ENCODE measurements around the gene SIGLEC1. TPM values are rescaled to one million over a fixed set of nuclear protein-coding genes. Genes with fewer than 3 reads are reported as not detected.

The SIGLEC1 gene
- total RNA-seq, 1 donor from 2014 or later: not detected

- no peak for DNase-seq (ENCODE audit: low read depth, low spot score)
Observed at GRCh38 chr20:3728876-3729275, 16.5 kb upstream of the SIGLEC1 start.

- no peak for DNase-seq (ENCODE audit: low read depth, low spot score)
Observed at GRCh38 chr20:3728354-3728753, 16.0 kb upstream of the SIGLEC1 start.

- no peak for DNase-seq (ENCODE audit: low read depth, low spot score)
Observed at GRCh38 chr20:3727401-3728021, 15.1 kb upstream of the SIGLEC1 start.

GRCh38 chr20:3724356-3724755 lies 12.0 kb upstream of the SIGLEC1 start:
- DNase-seq (ENCODE audit: low read depth, low spot score): no peak

- DNase-seq (ENCODE audit: low read depth, low spot score): no peak
Observed at GRCh38 chr20:3723284-3723683, 10.9 kb upstream of the SIGLEC1 start.

- DNase-seq (ENCODE audit: low read depth, low spot score): no peak
Observed at GRCh38 chr20:3721912-3722311, 9.5 kb upstream of the SIGLEC1 start.

- DNase-seq (ENCODE audit: low read depth, low spot score): no peak
Observed at GRCh38 chr20:3720626-3721025, 8.2 kb upstream of the SIGLEC1 start.

GRCh38 chr20:3720068-3720467 lies 7.7 kb upstream of the SIGLEC1 start:
- no peak for DNase-seq (ENCODE audit: low read depth, low spot score)

GRCh38 chr20:3719046-3719445 lies 6.6 kb upstream of the SIGLEC1 start:
- DNase-seq (ENCODE audit: low read depth, low spot score): no peak

- DNase-seq (ENCODE audit: low read depth, low spot score): no peak
Observed at GRCh38 chr20:3716195-3716834, 3.9 kb upstream of the SIGLEC1 start.

- no peak for DNase-seq (ENCODE audit: low read depth, low spot score)
Observed at GRCh38 chr20:3714092-3714491, 1.7 kb upstream of the SIGLEC1 start.

- DNase-seq (ENCODE audit: low read depth, low spot score): no peak
Observed at GRCh38 chr20:3711484-3711941, 887 bp downstream of the SIGLEC1 start.

GRCh38 chr20:3710703-3711483 lies 1.5 kb downstream of the SIGLEC1 start:
- no peak for DNase-seq (ENCODE audit: low read depth, low spot score)

- DNase-seq (ENCODE audit: low read depth, low spot score): no peak
Observed at GRCh38 chr20:3710011-3710466, 2.4 kb downstream of the SIGLEC1 start.

- DNase-seq (ENCODE audit: low read depth, low spot score): no peak
Observed at GRCh38 chr20:3707508-3707899, 4.9 kb downstream of the SIGLEC1 start.

- DNase-seq (ENCODE audit: low read depth, low spot score): no peak
Observed at GRCh38 chr20:3706774-3707507, 5.5 kb downstream of the SIGLEC1 start.

GRCh38 chr20:3705970-3706739 lies 6.2 kb downstream of the SIGLEC1 start:
- DNase-seq (ENCODE audit: low read depth, low spot score): no peak

- no peak for DNase-seq (ENCODE audit: low read depth, low spot score)
Observed at GRCh38 chr20:3705491-3705969, 6.9 kb downstream of the SIGLEC1 start.

- DNase-seq (ENCODE audit: low read depth, low spot score): no peak
Observed at GRCh38 chr20:3704087-3704486, 8.3 kb downstream of the SIGLEC1 start.

- no peak for DNase-seq (ENCODE audit: low read depth, low spot score)
Observed at GRCh38 chr20:3702611-3703391, 9.6 kb downstream of the SIGLEC1 start.
